ENCODE data around the gene TEN1. TPM values are rescaled to one million over a fixed set of nuclear protein-coding genes. Genes with fewer than 3 reads are reported as not detected.

The TEN1 gene
- total and polyA plus RNA-seq, 2 of the 13 experiments (the other 11 are each of a cell fraction or from before 2014, with no cell fraction given), result 18.0 to 21.3 TPM

DNA sequence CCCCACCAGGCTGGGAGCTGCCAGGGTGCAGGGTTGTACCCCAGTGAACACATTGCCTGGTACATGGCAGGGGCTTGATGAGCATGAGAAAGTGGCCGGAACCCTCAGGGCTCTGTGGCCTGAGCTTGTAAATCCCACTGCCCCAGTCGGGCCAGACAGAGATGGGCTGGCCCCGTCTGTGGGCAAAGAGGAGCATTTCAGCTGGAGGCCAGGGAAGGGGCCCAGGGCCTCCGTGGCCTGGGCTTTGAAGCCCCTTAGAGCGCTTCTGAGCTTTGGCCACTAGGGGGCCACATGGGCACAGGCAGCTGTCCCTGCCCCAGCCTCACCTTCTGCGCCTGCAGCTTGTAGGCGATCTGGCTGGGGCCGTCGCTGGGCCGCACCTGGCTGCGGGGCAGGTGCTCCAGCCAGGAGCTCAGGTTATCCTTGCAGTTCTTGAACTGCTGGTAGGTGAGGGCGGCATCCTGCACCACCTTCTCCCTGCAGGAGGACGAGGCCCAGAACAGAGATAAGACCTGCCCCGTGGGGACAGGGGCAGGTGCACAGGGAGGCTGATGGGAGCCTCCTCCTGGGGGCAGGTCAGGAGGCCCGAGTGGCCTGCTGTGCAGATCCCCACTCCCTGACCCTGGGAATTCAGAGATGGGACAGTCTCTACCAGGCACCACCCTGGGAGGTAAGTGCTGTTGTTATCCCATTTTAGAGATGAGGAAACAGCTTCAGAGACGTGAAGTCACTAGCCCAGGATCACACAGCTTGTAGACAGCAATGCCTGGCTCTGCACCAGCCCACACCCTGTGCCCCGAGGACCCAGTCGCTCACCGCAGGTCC lies 35.3 kb downstream of the TEN1 start (continued):
- no peak for TF ChIP-seq NCOA1 (CRISPR knock-in tag; IDR thresholded peaks at IDR 0.05)
- no peak for TF ChIP-seq ZNF772 (CRISPR knock-in tag; IDR thresholded peaks at IDR 0.05)
- TF ChIP-seq EEA1 (CRISPR knock-in tag; IDR thresholded peaks at IDR 0.05; ENCODE audit: borderline replicate concordance), result no peak
- no peak for TF ChIP-seq ZNF644 (CRISPR knock-in tag; IDR thresholded peaks at IDR 0.05; ENCODE audit: low read depth)
- TF ChIP-seq, protein P1, sequence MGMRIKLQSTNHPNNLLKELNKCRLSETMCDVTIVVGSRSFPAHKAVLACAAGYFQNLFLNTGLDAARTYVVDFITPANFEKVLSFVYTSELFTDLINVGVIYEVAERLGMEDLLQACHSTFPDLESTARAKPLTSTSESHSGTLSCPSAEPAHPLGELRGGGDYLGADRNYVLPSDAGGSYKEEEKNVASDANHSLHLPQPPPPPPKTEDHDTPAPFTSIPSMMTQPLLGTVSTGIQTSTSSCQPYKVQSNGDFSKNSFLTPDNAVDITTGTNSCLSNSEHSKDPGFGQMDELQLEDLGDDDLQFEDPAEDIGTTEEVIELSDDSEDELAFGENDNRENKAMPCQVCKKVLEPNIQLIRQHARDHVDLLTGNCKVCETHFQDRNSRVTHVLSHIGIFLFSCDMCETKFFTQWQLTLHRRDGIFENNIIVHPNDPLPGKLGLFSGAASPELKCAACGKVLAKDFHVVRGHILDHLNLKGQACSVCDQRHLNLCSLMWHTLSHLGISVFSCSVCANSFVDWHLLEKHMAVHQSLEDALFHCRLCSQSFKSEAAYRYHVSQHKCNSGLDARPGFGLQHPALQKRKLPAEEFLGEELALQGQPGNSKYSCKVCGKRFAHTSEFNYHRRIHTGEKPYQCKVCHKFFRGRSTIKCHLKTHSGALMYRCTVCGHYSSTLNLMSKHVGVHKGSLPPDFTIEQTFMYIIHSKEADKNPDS (CRISPR knock-in tag; IDR thresholded peaks at IDR 0.05), result no peak
- TF ChIP-seq, protein P2, sequence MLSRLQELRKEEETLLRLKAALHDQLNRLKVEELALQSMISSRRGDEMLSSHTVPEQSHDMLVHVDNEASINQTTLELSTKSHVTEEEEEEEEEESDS (CRISPR knock-in tag; IDR thresholded peaks at IDR 0.05; ENCODE audit: borderline replicate concordance), result no peak
- TF ChIP-seq TSC22D2 (CRISPR knock-in tag; IDR thresholded peaks at IDR 0.05; ENCODE audit: borderline replicate concordance), result no peak
- no peak for TF ChIP-seq EHMT2 (IDR thresholded peaks at IDR 0.05; ENCODE audit: borderline replicate concordance, low read depth, low read length)
- TF ChIP-seq, protein P3, sequence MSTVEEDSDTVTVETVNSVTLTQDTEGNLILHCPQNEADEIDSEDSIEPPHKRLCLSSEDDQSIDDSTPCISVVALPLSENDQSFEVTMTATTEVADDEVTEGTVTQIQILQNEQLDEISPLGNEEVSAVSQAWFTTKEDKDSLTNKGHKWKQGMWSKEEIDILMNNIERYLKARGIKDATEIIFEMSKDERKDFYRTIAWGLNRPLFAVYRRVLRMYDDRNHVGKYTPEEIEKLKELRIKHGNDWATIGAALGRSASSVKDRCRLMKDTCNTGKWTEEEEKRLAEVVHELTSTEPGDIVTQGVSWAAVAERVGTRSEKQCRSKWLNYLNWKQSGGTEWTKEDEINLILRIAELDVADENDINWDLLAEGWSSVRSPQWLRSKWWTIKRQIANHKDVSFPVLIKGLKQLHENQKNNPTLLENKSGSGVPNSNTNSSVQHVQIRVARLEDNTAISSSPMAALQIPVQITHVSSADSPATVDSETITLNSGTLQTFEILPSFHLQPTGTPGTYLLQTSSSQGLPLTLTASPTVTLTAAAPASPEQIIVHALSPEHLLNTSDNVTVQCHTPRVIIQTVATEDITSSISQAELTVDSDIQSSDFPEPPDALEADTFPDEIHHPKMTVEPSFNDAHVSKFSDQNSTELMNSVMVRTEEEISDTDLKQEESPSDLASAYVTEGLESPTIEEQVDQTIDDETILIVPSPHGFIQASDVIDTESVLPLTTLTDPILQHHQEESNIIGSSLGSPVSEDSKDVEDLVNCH (CRISPR knock-in tag; IDR thresholded peaks at IDR 0.05), result no peak
- no peak for TF ChIP-seq ETV5 (CRISPR knock-in tag; IDR thresholded peaks at IDR 0.05; ENCODE audit: borderline replicate concordance)
- TF ChIP-seq, protein P4, sequence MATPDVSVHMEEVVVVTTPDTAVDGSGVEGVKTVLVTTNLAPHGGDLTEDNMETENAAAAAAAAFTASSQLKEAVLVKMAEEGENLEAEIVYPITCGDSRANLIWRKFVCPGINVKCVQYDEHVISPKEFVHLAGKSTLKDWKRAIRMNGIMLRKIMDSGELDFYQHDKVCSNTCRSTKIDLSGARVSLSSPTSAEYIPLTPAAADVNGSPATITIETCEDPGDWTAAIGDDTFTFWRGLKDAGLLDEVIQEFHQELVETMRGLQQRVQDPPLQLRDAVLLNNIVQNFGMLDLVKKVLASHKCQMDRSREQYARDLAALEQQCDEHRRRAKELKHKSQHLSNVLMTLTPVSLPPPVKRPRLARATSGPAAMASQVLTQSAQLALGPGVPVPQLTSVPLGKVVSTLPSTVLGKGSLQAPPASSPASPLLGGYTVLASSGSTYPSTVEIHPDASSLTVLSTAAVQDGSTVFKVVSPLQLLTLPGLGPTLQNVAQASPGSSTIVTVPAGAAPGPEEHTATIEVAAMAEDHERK (CRISPR knock-in tag; IDR thresholded peaks at IDR 0.05; ENCODE audit: low read depth), result no peak
- TF ChIP-seq, protein P5, sequence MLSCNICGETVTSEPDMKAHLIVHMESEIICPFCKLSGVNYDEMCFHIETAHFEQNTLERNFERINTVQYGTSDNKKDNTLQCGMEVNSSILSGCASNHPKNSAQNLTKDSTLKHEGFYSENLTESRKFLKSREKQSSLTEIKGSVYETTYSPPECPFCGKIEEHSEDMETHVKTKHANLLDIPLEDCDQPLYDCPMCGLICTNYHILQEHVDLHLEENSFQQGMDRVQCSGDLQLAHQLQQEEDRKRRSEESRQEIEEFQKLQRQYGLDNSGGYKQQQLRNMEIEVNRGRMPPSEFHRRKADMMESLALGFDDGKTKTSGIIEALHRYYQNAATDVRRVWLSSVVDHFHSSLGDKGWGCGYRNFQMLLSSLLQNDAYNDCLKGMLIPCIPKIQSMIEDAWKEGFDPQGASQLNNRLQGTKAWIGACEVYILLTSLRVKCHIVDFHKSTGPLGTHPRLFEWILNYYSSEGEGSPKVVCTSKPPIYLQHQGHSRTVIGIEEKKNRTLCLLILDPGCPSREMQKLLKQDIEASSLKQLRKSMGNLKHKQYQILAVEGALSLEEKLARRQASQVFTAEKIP (CRISPR knock-in tag; IDR thresholded peaks at IDR 0.05; ENCODE audit: borderline replicate concordance), result no peak
- no peak for TF ChIP-seq TCF12 (IDR thresholded peaks at IDR 0.05)
- no peak for TF ChIP-seq TCF12 (CRISPR knock-in tag; IDR thresholded peaks at IDR 0.05)
- TF ChIP-seq, protein P6, sequence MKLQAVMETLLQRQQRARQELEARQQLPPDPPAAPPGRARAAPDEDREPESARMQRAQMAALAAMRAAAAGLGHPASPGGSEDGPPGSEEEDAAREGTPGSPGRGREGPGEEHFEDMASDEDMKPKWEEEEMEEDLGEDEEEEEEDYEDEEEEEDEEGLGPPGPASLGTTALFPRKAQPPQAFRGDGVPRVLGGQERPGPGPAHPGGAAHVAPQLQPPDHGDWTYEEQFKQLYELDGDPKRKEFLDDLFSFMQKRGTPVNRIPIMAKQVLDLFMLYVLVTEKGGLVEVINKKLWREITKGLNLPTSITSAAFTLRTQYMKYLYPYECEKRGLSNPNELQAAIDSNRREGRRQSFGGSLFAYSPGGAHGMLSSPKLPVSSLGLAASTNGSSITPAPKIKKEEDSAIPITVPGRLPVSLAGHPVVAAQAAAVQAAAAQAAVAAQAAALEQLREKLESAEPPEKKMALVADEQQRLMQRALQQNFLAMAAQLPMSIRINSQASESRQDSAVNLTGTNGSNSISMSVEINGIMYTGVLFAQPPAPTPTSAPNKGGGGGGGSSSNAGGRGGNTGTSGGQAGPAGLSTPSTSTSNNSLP (IDR thresholded peaks at IDR 0.05; ENCODE audit: low read depth, low read length), result no peak
- no peak for TF ChIP-seq ESRRA (CRISPR knock-in tag; IDR thresholded peaks at IDR 0.05; ENCODE audit: low read depth)
- no peak for TF ChIP-seq CCAR2 (optimal IDR thresholded peaks at IDR 0.05; ENCODE audit: low read depth, low read length)
- TF ChIP-seq, protein P7, sequence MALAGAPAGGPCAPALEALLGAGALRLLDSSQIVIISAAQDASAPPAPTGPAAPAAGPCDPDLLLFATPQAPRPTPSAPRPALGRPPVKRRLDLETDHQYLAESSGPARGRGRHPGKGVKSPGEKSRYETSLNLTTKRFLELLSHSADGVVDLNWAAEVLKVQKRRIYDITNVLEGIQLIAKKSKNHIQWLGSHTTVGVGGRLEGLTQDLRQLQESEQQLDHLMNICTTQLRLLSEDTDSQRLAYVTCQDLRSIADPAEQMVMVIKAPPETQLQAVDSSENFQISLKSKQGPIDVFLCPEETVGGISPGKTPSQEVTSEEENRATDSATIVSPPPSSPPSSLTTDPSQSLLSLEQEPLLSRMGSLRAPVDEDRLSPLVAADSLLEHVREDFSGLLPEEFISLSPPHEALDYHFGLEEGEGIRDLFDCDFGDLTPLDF (CRISPR knock-in tag; IDR thresholded peaks at IDR 0.05), result no peak

Measured in HepG2 (cell line).